ENCODE results near the gene ABT1. TPM values are rescaled to one million over a fixed set of nuclear protein-coding genes. Genes with fewer than 3 reads are reported as not detected.

The ABT1 gene
- total and polyA plus RNA-seq, 2 of the 8 experiments (the other 6 are each of a cell fraction or from before 2014, with no cell fraction given) = 20.5 to 30.7 TPM

DNA sequence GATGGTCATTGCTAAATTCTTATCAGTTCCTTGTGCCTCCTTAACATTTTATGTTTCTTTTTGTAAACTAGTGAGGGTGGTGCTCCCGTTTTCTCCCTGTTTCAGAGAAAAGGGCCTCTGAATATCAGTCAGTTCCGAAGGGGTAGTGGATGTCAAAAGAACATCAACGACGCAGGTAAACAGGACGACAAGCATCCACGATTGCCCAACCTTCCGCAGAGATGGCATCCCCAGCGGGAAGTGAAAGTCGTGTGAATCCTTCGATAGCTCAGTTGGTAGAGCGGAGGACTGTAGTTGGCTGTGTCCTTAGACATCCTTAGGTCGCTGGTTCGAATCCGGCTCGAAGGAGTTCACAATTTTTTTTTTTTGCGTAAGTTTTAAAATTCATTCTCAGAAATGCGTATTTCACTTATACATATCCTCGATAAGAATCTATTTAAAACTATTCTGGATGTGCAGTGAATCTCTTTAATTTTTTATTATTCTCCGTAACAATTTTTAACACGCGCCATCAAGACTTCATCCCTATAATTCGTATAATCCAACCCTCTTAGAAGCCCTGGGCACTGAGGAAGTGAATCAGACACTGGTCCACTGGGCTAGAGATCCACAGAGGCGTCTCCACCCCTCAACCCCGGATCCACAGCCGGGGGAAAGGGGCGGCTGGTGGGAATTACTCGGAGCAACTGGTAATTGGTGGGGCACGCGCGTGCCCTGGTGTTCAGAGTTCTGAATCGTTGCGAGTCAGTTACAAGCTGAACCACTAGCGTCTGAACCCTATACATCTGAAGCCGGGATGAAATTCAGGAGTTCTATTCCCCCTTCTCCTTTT, 27.9 kb upstream of the ABT1 start (continued):
- TF ChIP-seq, protein P1, sequence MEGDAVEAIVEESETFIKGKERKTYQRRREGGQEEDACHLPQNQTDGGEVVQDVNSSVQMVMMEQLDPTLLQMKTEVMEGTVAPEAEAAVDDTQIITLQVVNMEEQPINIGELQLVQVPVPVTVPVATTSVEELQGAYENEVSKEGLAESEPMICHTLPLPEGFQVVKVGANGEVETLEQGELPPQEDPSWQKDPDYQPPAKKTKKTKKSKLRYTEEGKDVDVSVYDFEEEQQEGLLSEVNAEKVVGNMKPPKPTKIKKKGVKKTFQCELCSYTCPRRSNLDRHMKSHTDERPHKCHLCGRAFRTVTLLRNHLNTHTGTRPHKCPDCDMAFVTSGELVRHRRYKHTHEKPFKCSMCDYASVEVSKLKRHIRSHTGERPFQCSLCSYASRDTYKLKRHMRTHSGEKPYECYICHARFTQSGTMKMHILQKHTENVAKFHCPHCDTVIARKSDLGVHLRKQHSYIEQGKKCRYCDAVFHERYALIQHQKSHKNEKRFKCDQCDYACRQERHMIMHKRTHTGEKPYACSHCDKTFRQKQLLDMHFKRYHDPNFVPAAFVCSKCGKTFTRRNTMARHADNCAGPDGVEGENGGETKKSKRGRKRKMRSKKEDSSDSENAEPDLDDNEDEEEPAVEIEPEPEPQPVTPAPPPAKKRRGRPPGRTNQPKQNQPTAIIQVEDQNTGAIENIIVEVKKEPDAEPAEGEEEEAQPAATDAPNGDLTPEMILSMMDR (IDR thresholded peaks at IDR 0.05; ENCODE audit: control extremely low read depth in 1 of 3, insufficient read depth in 1 of 3, low read depth in 1 of 3, low read length in 3 of 3) = peak in 2 of 3 experiments; percentile 17 to 21; a peak in 3 of 4 replicates
- peak; percentile 86 for TF ChIP-seq TEAD4 (IDR thresholded peaks at IDR 0.05; ENCODE audit: low read depth, low read length)
- no peak for TF ChIP-seq GTF2F1 (IDR thresholded peaks at IDR 0.05; ENCODE audit: borderline replicate concordance, low read depth, low read length)
- TF ChIP-seq, protein P2, sequence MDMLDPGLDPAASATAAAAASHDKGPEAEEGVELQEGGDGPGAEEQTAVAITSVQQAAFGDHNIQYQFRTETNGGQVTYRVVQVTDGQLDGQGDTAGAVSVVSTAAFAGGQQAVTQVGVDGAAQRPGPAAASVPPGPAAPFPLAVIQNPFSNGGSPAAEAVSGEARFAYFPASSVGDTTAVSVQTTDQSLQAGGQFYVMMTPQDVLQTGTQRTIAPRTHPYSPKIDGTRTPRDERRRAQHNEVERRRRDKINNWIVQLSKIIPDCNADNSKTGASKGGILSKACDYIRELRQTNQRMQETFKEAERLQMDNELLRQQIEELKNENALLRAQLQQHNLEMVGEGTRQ (IDR thresholded peaks at IDR 0.05; ENCODE audit: low read length) = no peak
- TF ChIP-seq SUZ12 (IDR thresholded peaks at IDR 0.05; ENCODE audit: low read length) = no peak
- no peak for TF ChIP-seq CHD2 (IDR thresholded peaks at IDR 0.05; ENCODE audit: low read length)
- TF ChIP-seq HDAC6 (IDR thresholded peaks at IDR 0.05; ENCODE audit: low read depth, low read length) = no peak
- TF ChIP-seq POU5F1 (IDR thresholded peaks at IDR 0.05; ENCODE audit: low read depth, low read length) = 0 out of 2 replicates have a peak, but pooled peaks have one; percentile 53
- TF ChIP-seq KDM5A (IDR thresholded peaks at IDR 0.05; ENCODE audit: low read length) = no peak
- no peak for TF ChIP-seq JUND (IDR thresholded peaks at IDR 0.05; ENCODE audit: low read length)
- TF ChIP-seq KDM4A (IDR thresholded peaks at IDR 0.05; ENCODE audit: low read depth, low read length, severe bottlenecking) = peak; percentile 37
- TF ChIP-seq SRF (IDR thresholded peaks at IDR 0.05; ENCODE audit: low read depth, low read length) = no peak
- 0 out of 2 replicates have a peak, but pooled peaks have one; percentile 42 for TF ChIP-seq TCF12 (IDR thresholded peaks at IDR 0.05; ENCODE audit: low read depth, low read length)
- TF ChIP-seq NANOG (IDR thresholded peaks at IDR 0.05; ENCODE audit: insufficient read depth, low read depth, low read length, poor library complexity, severe bottlenecking) = peak; percentile 41
- peak; percentile 37 to 49 for TF ChIP-seq RAD21 (IDR thresholded peaks at IDR 0.05 in 1 of 2, conservative IDR thresholded peaks at IDR 0.05 in 1 of 2; ENCODE audit: low read depth in 2 of 2, low read length in 2 of 2)
- TF ChIP-seq NRF1 (IDR thresholded peaks at IDR 0.05; ENCODE audit: low read depth, low read length) = peak; percentile 44; the same call in 1 of the 2 replicates
- 0 out of 2 replicates have a peak, but pooled peaks have one; percentile 25 for TF ChIP-seq BRCA1 (IDR thresholded peaks at IDR 0.05; ENCODE audit: low read depth, low read length)
- peak; percentile 85; the same call in 1 of the 2 replicates for TF ChIP-seq MAFK (IDR thresholded peaks at IDR 0.05; ENCODE audit: low read depth, low read length)
